ENCODE results near the gene CSK.

DNA sequence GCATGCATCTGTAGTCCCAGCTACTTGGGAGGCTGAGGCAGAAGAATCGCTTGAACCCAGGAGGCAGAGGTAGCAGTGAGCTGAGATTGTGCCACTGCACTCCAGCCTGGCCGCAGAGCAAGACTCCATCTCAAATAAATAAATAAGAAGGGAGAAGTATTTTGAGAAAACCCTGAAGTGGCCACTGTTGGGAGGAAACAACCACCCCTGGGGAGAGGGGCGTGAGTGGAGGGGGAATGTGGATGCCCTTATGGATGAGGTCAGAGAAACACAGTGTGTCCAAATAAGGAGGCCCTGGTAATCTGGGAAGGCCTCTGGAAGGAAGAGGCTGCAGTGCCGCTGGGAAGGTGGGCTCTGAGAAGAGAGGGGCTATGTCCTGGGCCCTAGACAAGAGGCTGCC lies 40.4 kb downstream of the CSK start:
- TF ChIP-seq POLR2AphosphoS5 (IDR thresholded peaks at IDR 0.05; ENCODE audit: low read depth, low read length) (no peak), POLR2A (IDR thresholded peaks at IDR 0.05; ENCODE audit: low read depth, low read length) (no peak), POU2F2 (IDR thresholded peaks at IDR 0.05; ENCODE audit: low read depth, low read length) (no peak), TAF1 (IDR thresholded peaks at IDR 0.05; ENCODE audit: low read depth, low read length) (no peak), SPI1 (IDR thresholded peaks at IDR 0.05; ENCODE audit: low read depth, low read length) (no peak), PAX5 (IDR thresholded peaks at IDR 0.05; ENCODE audit: insufficient read depth, low read length, severe bottlenecking) (no peak)

Data from GM12891 (cell line).